Activated naive CD4-positive, alpha-beta T cell treated with anti-CD3 and anti-CD28 coated beads for 36 hours (primary cell): ENCODE measurements around the gene TMSB4X. TPM values are rescaled to one million over a fixed set of nuclear protein-coding genes. Genes with fewer than 3 reads are reported as not detected.

Source experiments
- CTCF ChIA-PET: fragments of 350-600 bp; sonication (Branson Sonifier 250); formaldehyde crosslinking; loops from one replicate; lab custom pipeline; 2021; ENCODE audit warnings: antibody characterized with exemption; lab: Charles Lee
- DNase-seq: peaks from one replicate; pipeline ENCODE4 v3.0.0-alpha.2; 2020
- H3K27ac Mint-ChIP-seq: one replicate; pipeline ENCODE4 v1.8.0; 2021; ENCODE audit warnings: mild to moderate bottlenecking, mixed read lengths
- H3K27me3 Mint-ChIP-seq: one replicate; pipeline ENCODE4 v1.8.0; 2021; ENCODE audit warnings: low read depth, mixed read lengths
- H3K36me3 Mint-ChIP-seq: one replicate; pipeline ENCODE4 v1.8.0; 2021; ENCODE audit warnings: low read depth, mixed read lengths
- H3K4me1 Mint-ChIP-seq: one replicate; pipeline ENCODE4 v1.8.0; 2021; ENCODE audit warnings: low read depth, mixed read lengths
- H3K4me3 Mint-ChIP-seq: one replicate; pipeline ENCODE4 v1.8.0; 2021; ENCODE audit warnings: mild to moderate bottlenecking, moderate library complexity, mixed read lengths
- H3K9me3 Mint-ChIP-seq: one replicate; pipeline ENCODE4 v1.8.0; 2021; ENCODE audit warnings: mixed read lengths
- intact Hi-C: fragments of 100-400 bp; cut with micrococcal nuclease; formaldehyde crosslinking; loops from one replicate; pipeline ENCODE4 v1.15.1; 2023
- total RNA-seq, 2 experiments: library from RNA; stranded (reverse); gene quantifications; one replicate each; pipeline ENCODE4 v1.2.3, GENCODE V29; 2021

The TMSB4X gene
- total RNA-seq, 2 experiments from 2014 or later, result 5,535 to 5,691 TPM

DNA sequence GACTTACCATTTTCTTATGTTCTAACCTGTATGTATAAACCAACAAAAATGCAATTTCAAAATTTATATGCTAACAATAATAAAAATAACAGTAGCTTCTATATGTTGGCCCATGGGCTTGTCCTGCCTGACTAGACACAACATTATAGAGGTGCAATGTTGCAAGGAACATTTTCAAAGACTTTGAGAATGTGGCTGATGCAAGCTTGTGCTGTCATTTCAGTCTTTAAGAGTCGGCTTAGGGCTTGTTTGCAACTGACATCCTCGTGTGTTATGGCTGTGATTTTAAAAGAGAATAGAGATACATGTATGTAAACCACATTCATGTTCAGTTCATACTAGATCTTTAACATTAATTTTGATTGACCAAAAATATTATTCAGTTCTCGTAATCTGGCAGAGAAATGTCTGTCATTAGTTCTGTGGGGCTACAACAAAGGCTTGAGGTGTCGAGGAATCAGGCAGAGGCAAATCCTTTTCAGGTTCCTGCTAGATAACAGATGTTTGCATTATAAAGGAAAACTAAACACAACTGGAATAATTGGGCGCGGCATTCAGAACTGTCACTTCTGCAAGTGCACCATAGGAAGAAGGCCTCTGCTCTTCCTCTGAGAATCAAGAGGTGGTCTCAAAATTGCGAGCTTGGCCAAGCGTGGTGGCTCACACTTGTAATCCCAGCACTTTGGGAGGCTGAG, 13.1 kb downstream of the TMSB4X start:
- Mint-ChIP-seq H3K9me3 (no peaks in the 10 kb centered on the region), H3K27me3 (no peaks in the 10 kb centered on the region), H3K4me3 (no peak overlapping the region), H3K36me3 (no peaks in the 10 kb centered on the region), H3K27ac (peak overlapping the region; percentile 50), H3K4me1 (peaks cover 79% of the 10 kb centered on the region)
- DNase-seq, result no peak
- CTCF ChIA-PET, result no interaction called here
- intact Hi-C loops, result loop anchor here (5.0 to 10.0 kb wide), 2 partner anchors 36 to 1887 kb away; partner anchors contain the start of genes FANCB and MOSPD2

DNA sequence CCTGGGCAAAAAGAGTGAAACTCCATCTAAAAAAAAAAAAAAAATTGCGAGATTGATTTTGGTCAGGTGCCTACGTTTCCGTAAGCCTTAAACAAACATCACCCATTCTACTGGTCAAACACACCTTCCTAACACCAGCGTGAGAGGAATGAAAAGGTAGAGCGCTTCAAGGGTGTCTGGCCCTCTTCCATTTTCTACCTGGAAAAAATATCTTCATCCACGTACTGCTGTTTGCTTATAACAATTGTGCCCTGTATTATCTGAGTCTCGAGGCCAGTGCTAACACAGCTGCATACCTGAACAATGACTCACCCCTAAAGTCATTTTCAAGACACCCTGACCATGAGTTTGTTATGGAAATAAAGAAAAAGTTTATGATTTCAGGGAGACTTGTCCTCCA, 13.9 kb downstream of the TMSB4X start:
- CTCF ChIA-PET, result no interaction called here
- H3K4me3 Mint-ChIP-seq, result no peak overlapping the region
- intact Hi-C loops, result loop anchor here (5.0 to 10.0 kb wide), 2 partner anchors 36 to 1886 kb away; partner anchors contain the start of genes FANCB and MOSPD2
- no peak for DNase-seq
- H3K27me3 Mint-ChIP-seq, result no peaks in the 10 kb centered on the region
- H3K4me1 Mint-ChIP-seq, result peaks cover 75% of the 10 kb centered on the region
- H3K9me3 Mint-ChIP-seq, result no peaks in the 10 kb centered on the region
- no peaks in the 10 kb centered on the region for H3K36me3 Mint-ChIP-seq
- no peak overlapping the region for H3K27ac Mint-ChIP-seq

DNA sequence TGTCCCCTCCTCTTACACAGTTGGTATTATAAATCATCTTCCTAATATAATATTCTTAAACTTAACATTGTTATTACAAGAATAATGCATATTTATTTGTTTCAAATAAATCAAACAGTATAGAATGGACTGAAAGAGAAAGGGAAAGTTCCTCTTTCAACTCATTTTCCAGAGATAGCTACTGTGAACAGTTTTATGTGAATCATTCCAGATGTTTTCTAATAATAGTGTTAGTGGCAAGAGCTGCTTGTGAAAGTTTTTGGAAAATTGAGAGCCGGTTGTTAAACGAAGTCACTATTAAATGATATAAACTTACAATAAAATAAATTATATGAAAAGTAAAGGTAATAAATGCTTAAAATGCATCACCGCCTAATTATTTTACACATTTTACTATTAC, 14.6 kb downstream of the TMSB4X start:
- H3K4me3 Mint-ChIP-seq, result no peak overlapping the region
- no peak for DNase-seq
- CTCF ChIA-PET, result no interaction called here
- intact Hi-C loops, result loop anchor here (5.0 to 10.0 kb wide), 2 partner anchors 37 to 1885 kb away; partner anchors contain the start of genes FANCB and MOSPD2
- H3K36me3 Mint-ChIP-seq, result no peaks in the 10 kb centered on the region
- no peaks in the 10 kb centered on the region for H3K9me3 Mint-ChIP-seq
- H3K27ac Mint-ChIP-seq, result no peak overlapping the region
- H3K27me3 Mint-ChIP-seq, result no peaks in the 10 kb centered on the region
- H3K4me1 Mint-ChIP-seq, result peaks cover 73% of the 10 kb centered on the region

DNA sequence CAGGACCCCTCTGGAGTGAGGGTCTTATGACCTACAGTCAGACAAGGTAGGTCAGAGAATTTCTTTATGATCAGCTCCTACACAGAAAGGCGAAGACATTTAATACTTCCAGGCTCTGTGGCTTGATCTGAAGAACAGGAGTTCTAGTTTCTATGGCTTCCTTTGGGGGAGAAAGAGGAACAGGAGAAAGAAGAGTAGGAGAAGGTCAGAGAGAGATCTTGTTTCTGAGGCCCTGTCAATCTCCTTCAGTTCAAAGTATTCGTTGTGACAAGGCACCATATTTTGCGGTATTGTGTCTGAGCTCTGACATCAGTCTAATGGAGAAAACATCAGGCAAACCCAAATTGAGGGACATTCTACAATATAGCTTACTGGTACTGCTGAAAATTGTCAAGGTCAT, 16.7 kb downstream of the TMSB4X start:
- H3K27me3 Mint-ChIP-seq, result no peaks in the 10 kb centered on the region
- no peak for DNase-seq
- CTCF ChIA-PET, result interaction anchor here (0.6 kb wide), 1 partner anchor 35 kb away, joined by 3 read pairs; no protein-coding TSS in a partner anchor
- intact Hi-C loops, result no loop called here
- H3K27ac Mint-ChIP-seq, result no peak overlapping the region
- H3K4me3 Mint-ChIP-seq, result no peak overlapping the region
- no peaks in the 10 kb centered on the region for H3K9me3 Mint-ChIP-seq
- H3K4me1 Mint-ChIP-seq, result peaks cover 66% of the 10 kb centered on the region
- peaks cover 1% of the 10 kb centered on the region for H3K36me3 Mint-ChIP-seq

DNA sequence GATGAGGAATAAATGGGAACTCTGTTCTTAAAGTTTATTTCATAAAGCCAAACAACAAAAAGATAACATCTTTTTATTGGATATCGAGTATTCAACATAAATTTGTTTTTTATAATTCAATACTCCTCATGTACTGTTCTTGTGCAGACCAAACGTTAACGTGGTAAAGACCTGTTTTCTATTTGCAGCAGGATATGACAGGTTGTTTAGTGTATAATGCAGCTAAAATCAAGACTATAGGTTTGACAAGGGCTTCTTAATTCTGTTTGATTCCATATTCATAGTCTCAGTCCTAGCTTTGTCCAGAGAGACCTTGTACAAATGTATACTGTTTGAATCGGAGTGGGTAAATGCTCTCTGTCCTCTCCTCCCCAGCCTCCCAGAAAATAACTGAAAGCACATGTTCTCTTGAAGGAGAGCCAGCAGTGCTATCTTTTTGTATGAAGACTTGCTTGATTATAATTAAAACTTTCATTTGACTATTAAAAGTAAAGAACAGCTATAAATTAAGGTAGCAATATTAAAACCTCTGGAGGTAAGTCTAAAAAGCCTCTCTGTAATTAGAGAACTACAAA, 17.7 kb downstream of the TMSB4X start:
- H3K36me3 Mint-ChIP-seq, result peaks cover 1% of the 10 kb centered on the region
- intact Hi-C loops, result no loop called here
- DNase-seq, result no peak
- H3K4me1 Mint-ChIP-seq, result peaks cover 67% of the 10 kb centered on the region
- CTCF ChIA-PET, result interaction anchor here (2.2 kb wide), 1 partner anchor 100 kb away, joined by 8 read pairs; no protein-coding TSS in a partner anchor
- peak overlapping the region; percentile 75 for H3K27ac Mint-ChIP-seq
- H3K4me3 Mint-ChIP-seq, result peak overlapping the region; percentile 15
- H3K9me3 Mint-ChIP-seq, result no peaks in the 10 kb centered on the region
- no peaks in the 10 kb centered on the region for H3K27me3 Mint-ChIP-seq

DNA sequence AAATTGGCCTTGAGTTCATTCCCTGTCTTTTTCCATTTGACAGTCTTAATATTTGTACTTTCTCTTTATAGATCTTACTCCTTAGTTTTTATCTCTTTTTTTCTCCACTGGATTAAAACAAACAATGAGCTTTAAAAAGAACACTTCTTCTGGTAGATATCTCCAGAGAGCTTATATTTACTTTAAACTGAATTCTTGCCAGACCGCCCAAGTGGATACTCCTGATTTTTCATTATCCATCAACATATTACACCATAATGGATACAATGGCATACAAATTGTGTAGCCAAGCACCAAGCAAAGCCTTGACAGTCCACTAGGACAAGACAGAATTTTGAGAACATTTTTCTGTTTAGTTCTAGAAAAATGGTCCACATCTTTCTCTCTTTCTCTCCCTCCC, 18.9 kb downstream of the TMSB4X start:
- intact Hi-C loops, result no loop called here
- Mint-ChIP-seq H3K36me3 (peaks cover 1% of the 10 kb centered on the region), H3K4me1 (peaks cover 67% of the 10 kb centered on the region), H3K27ac (peak overlapping the region; percentile 59), H3K27me3 (no peaks in the 10 kb centered on the region), H3K4me3 (no peak overlapping the region), H3K9me3 (no peaks in the 10 kb centered on the region)
- CTCF ChIA-PET, result interaction anchor here (2.2 kb wide), 1 partner anchor 98 kb away, joined by 8 read pairs; no protein-coding TSS in a partner anchor
- DNase-seq, result no peak

DNA sequence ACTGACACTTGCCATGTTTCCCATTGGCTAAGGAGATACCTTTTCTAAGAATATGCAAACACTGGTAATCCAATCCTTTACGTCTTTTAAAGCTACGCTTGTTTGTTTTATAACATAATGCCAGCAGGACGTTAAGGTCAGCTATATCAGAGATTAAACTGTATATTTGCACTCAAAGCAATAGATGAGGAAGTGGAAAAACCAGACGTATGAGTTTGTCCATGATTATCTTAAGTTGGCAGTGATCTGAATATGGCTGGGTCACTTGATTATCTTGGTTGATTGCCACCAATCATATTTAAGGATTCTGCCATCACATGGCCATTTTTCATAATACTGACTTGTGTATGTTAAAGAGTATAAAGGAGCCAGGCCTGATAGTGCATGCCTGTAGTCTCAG, 19.4 kb downstream of the TMSB4X start:
- Mint-ChIP-seq H3K4me3 (no peak overlapping the region), H3K27me3 (no peaks in the 10 kb centered on the region), H3K4me1 (peaks cover 66% of the 10 kb centered on the region), H3K27ac (no peak overlapping the region), H3K36me3 (peaks cover 1% of the 10 kb centered on the region), H3K9me3 (no peaks in the 10 kb centered on the region)
- intact Hi-C loops, result no loop called here
- DNase-seq, result no peak
- CTCF ChIA-PET, result interaction anchor here (0.6 to 2.2 kb wide), 2 partner anchors 31 to 98 kb away, joined by 3 to 8 read pairs; no protein-coding TSS in a partner anchor

DNA sequence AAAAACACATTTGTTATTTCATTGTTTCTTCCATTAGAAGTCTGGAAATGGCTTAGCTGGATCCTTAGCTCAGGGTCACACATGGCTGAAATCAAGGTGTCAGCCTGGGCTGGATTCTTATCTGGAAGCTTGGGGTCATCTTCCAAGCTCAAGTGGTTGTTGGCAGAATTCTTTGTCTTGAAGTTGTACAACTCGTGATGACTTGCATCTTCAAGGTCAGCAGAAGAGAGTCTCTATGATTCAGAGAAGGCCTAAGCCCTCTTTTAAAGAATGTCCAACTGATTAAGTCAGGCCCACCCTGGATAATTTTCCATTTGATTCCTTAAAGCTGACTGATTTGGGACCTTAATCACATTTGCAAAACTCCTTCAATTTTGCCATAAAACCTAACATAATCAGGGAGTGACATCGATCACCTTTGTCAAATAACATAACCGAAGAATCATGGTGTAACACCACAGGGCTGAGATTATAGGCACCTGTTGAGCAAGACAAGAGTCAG, 22.1 kb downstream of the TMSB4X start:
- Mint-ChIP-seq H3K36me3 (peaks cover 1% of the 10 kb centered on the region), H3K9me3 (no peaks in the 10 kb centered on the region), H3K4me1 (peaks cover 62% of the 10 kb centered on the region), H3K27me3 (no peaks in the 10 kb centered on the region), H3K27ac (peak overlapping the region; percentile 90), H3K4me3 (no peak overlapping the region)
- CTCF ChIA-PET, result interaction anchor here (1.0 to 1.7 kb wide), 5 partner anchors 11 to 96 kb away, joined by 3 to 4 read pairs (median 4); no protein-coding TSS in a partner anchor
- intact Hi-C loops, result no loop called here
- no peak for DNase-seq

DNA sequence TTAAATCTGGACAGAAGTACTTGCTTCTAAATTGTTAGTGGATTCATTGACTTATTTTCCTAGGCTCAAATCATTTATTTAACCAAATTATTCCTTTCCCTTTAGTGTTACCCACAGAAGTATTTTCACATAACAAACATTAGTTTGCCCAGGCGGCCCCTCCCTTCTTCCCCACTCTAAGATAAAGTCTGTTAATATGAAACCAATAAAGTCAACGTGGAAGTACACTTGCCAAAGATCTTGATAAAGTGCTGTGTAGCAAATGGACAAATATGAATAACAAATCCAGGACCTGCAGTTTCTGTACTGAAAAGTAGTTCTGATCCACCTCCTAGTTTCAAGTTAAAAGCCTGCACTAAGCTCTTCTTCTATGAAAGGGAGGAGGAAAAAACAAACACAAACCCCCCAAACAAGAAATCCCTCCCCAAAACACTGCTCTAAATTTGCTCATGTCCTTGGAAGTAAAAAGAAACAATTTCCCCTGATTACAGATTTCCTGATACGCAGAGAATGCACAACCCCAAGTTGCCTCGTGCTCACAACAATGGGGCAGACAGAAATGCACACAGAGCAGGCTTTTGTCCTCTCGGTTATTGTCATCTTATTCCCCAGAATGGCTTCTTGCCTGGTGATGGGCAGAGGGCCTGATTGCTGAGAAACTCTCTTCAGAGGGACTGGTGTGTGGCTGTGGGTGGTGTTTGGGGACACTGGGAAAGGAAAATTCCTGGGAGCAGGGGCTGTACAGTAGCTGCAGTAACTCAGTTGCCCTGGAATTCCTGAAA, 23.2 kb downstream of the TMSB4X start:
- H3K36me3 Mint-ChIP-seq, result peaks cover 1% of the 10 kb centered on the region
- H3K27me3 Mint-ChIP-seq, result no peaks in the 10 kb centered on the region
- H3K4me1 Mint-ChIP-seq, result peaks cover 61% of the 10 kb centered on the region
- intact Hi-C loops, result loop anchor here (2.0 kb wide), 1 partner anchor 15 kb away; no protein-coding TSS in a partner anchor
- peak overlapping the region; percentile 23 for H3K4me3 Mint-ChIP-seq
- DNase-seq, result no peak
- H3K27ac Mint-ChIP-seq, result peak overlapping the region; percentile 90
- no peaks in the 10 kb centered on the region for H3K9me3 Mint-ChIP-seq
- CTCF ChIA-PET, result interaction anchor here (0.6 to 5.1 kb wide), 7 partner anchors 13 to 94 kb away, joined by 3 to 26 read pairs (median 4); no protein-coding TSS in a partner anchor

DNA sequence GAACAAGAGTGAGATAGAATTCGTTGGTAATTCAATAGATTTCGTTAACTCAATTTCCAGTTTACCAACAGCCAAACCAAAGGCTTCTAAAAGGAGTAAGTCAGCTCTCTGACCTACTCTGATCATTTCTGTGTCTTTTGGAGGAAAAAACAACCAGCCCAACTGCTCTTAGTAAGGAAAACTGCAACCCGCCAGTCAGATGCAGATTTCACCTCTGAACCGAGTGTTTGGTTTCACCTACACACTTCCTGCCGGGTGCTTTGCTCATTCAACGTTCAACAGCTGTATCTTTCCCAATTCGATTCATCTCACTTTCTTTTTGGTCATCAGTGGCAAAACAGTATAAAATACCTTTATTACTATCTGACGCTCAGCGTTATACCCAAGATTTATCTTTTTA, 24.5 kb downstream of the TMSB4X start:
- Mint-ChIP-seq H3K9me3 (no peaks in the 10 kb centered on the region), H3K36me3 (peaks cover 1% of the 10 kb centered on the region), H3K4me3 (peak overlapping the region; percentile 65), H3K27ac (peak overlapping the region; percentile 92), H3K4me1 (peaks cover 59% of the 10 kb centered on the region), H3K27me3 (no peaks in the 10 kb centered on the region)
- DNase-seq, result peak; percentile 76
- intact Hi-C loops, result loop anchor here (1.0 to 2.0 kb wide), 3 partner anchors 13 to 48 kb away; no protein-coding TSS in a partner anchor
- CTCF ChIA-PET, result interaction anchor here (0.6 to 5.1 kb wide), 4 partner anchors 15 to 92 kb away, joined by 3 to 26 read pairs (median 6); no protein-coding TSS in a partner anchor

DNA sequence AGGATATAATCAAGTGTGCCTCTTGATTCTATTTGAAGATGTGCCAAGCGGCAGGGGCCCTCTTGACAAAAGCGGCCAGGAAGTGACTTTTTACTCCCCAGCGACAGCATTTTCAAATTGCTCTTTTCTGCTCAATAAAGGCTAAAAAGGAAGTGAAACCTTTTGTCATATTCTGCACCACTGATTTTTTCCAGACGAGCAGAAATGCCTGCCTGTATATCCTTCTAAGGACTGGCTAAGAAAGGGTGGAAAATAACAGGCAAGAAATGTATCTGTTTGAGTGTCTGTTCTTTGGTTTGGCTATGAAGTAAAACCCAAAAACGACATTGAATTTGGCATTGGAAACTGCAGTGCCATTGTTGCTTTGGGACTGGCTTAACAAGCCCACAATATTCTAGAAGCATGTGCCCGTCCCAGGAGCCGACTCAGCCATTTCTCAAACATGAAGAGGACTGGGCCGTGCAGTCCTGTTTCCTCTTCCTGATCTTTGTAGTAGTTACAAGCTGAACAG, 25.4 kb downstream of the TMSB4X start:
- Mint-ChIP-seq H3K27me3 (no peaks in the 10 kb centered on the region), H3K36me3 (peaks cover 1% of the 10 kb centered on the region), H3K4me1 (peaks cover 67% of the 10 kb centered on the region), H3K27ac (peak overlapping the region; percentile 92), H3K9me3 (no peaks in the 10 kb centered on the region), H3K4me3 (peak overlapping the region; percentile 65)
- intact Hi-C loops, result loop anchor here (1.0 to 5.0 kb wide), 8 partner anchors 22 to 1027 kb away; partner anchors contain the start of gene GEMIN8
- CTCF ChIA-PET, result interaction anchor here (0.7 to 5.1 kb wide), 7 partner anchors 15 to 488 kb away, joined by 3 to 26 read pairs (median 4); no protein-coding TSS in a partner anchor
- peak; percentile 69 for DNase-seq
